ENCODE results near the gene NBDY.
"Not testable (repeated sequence)": the region's sequence is repeated elsewhere in the genome, so short reads cannot be mapped to it uniquely, and the experiment has no call there.

The NBDY gene

DNA sequence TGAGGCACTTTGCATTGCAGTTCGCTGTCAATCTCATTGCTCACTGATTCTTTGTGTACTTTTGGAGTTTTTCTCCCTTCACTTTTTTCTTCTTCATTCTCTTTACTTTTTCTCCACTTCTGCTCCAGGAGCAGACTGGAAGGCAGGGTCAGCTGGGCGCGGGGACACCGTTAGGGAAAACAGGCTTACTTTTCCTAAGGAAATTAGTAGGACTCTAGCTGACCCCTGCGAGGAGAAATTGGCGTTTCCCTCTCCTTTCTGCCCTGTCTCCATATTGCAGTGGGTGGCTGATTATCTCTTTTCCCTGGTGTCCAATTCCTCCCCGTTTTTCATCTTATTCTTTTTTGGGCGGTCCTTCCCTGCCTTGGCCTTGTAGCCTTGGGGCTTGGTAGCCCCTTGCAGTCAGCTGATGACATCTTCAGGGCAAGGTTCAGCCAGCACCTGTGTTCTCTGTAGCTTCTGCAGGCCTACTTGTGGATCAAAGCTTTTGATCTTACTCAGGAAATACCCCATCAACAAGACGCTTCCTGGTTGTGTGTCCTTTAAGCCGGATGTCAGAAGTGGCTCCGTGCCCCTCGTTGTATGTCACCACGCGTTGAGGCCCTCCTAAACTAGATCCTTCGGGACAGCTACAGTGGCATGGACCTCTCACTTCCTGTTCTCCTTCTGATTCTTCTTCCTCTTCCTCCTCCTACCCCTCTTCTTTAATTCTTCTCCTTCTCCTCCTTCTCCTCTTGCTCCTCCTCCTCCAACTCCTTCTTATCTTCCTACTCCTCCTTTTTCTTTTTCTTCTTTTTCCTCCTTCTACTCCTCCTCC is 36.1 kb downstream of the NBDY start:
- DNase-seq: peak in 2 of 5 experiments; percentile 25 to 73

DNA sequence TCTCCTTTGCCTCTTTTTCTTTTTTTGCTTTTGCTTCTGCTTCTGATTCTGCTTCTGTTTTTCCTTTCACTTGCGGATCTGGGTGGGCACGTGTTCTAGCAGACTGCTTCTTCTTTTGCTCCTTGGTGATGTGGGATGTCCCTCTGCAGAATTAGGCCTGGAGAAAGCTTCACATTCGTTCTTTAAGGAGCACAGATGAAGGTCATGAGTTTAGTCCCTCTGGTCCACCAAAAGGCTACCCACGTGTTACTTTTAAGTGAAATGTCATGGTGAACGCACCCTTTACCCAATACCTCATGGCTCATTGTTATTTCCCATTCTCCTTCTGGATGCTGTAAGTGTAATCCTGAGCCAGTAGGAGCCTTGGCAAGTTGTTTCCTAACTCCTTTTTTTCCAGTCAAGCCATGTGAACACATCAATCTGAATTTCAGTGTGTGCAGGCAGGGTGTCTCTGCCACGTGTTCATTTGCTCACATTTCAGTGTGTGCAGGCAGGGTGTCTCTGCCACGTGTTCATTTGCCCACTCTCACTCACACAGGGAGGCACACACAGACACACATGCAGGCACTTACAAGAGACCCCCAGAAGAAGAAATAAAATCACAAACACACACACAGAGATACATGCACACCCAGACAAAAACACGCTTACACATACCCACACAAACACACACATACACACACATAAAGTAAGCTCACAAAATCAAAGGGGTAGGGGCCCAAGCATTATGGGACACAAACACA is 36.9 kb downstream of the NBDY start:
- DNase-seq: no peak

DNA sequence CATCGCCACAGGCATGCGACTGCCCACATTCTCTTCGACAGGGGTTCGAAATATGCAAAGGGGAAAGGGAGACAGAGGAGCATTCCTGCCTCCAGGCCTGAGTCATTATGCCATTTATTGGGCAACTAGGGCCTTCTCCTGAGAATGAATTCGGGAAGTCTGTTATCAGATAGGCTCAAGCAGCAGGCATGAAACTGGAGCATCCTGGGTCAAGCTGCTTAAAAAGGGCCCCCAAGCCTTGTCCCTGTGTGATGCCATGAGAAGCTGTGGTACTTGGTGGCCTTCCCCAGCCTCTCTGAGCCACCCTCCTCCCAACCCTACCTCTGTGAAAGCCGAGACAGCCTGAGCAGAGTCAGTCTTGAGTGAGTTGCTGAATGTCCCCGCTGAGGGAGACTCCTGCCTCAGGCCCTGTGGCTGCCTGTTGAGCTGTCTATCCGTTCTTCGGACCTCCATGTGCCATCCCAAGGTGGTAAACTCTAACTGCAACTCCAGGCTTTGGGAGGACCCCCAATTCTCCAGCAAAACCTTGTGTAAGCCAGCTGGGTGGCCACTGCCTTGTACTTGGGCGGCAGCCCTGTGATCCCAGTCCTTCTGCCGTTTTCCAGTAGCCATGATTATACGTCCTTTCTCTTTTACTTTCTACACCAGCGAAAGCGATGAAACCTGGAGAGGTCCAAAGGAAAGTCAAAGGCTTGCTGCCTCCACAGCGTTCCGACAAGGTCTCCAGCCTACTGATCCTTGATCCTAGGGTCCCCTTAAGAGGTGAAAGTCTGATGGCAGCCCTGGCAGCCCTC is 37.7 kb downstream of the NBDY start:
- DNase-seq: no peak

DNA sequence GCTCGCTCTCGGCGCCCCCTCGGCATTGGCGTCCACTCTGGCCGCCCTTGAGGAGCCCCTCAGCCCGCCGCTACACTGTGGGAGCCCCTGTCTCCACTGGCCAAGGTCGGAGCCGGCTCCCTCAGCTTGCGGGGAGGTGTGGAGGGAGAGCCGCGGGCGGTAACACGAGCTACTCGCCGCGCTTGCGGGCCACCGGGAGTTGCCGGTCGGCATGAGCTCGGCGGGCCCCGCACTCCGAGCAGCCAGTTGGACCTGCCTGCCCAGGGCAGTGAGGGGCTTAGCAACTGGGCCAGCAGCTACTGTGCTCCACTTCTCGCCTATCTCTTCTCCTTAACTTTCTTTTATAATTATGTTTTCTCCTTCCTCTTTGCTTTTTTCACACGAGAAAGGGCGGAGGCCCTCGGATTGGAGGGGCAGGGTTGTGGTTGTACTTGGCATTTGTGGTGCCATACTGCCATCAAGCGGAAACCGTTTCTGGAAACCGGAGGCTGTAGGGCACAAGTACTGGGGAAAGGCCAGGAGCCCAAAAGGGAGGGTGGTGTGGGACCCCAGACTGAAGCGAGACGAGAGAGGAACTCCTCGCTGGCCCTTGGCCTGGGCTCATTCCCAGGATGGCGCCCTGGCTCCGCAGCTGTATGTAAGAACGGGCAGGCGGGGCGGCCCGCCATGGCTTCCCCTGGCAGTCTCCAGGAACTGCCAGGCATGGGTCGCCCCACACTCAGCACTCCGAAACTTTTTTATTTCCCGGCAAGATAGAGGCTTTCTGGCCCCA is 38.5 kb downstream of the NBDY start:
- DNase-seq: peak in 1 of 5 experiments; percentile 64

DNA sequence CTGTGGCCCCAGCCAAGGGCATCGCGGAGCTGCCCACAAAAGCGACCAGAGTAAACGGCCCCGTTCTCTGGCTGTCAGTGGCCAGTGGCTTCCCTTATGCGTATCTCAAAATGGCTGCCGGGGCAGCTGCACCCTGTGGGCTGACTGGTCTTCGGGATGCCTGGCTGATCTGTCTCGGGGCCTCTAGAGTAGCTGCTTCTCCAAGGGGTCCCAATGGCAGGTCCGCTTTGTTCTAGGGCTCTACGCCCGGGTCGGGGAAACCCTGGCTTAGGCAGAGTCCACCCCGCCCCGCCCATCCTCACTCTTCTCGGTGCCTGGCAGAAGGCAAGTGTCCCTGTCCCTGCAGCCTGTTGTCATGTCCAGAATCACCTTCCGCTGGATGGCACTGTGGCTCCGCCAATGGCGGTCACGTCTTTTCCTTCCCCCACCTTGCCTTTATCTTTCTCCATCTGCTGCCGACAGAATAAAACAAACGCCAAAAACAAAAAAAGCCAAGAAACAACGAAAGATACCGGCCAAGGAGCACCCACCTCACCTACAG is 39.1 kb downstream of the NBDY start:
- not testable (repeated sequence) for DNase-seq

DNA sequence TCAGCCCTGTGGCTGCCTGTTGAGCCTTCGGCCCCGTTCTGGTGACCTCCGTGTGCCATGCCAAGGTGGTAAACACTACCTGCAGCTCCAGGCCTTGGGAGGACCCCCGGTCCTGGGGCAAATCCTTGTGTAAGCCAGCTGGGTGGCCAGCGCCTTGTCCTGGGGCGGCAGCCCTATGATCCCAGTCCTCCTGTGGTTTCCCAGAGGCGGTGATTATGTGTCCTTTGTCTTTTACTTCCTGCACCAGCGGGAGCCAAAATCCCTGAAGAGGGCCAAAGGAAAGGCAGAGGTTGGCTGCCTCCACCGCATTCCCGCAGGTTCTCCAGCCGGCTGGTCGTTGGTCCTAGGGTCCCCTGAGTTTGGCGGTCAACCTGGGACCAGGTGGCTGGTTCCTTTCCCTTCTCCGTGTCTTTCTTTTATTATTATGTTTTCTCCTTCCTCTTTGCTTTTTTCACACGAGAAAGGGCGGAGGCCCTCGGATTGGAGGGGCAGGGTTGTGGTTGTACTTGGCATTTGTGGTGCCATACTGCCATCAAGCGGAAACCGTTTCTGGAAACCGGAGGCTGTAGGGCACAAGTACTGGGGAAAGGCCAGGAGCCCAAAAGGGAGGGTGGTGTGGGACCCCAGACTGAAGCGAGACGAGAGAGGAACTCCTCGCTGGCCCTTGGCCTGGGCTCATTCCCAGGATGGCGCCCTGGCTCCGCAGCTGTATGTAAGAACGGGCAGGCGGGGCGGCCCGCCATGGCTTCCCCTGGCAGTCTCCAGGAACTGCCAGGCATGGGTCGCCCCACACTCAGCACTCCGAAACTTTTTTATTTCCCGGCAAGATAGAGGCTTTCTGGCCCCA is 43.9 kb downstream of the NBDY start:
- DNase-seq: not testable (repeated sequence)

DNA sequence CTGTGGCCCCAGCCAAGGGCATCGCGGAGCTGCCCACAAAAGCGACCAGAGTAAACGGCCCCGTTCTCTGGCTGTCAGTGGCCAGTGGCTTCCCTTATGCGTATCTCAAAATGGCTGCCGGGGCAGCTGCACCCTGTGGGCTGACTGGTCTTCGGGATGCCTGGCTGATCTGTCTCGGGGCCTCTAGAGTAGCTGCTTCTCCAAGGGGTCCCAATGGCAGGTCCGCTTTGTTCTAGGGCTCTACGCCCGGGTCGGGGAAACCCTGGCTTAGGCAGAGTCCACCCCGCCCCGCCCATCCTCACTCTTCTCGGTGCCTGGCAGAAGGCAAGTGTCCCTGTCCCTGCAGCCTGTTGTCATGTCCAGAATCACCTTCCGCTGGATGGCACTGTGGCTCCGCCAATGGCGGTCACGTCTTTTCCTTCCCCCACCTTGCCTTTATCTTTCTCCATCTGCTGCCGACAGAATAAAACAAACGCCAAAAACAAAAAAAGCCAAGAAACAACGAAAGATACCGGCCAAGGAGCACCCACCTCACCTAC is 44.5 kb downstream of the NBDY start:
- not testable (repeated sequence) for DNase-seq

DNA sequence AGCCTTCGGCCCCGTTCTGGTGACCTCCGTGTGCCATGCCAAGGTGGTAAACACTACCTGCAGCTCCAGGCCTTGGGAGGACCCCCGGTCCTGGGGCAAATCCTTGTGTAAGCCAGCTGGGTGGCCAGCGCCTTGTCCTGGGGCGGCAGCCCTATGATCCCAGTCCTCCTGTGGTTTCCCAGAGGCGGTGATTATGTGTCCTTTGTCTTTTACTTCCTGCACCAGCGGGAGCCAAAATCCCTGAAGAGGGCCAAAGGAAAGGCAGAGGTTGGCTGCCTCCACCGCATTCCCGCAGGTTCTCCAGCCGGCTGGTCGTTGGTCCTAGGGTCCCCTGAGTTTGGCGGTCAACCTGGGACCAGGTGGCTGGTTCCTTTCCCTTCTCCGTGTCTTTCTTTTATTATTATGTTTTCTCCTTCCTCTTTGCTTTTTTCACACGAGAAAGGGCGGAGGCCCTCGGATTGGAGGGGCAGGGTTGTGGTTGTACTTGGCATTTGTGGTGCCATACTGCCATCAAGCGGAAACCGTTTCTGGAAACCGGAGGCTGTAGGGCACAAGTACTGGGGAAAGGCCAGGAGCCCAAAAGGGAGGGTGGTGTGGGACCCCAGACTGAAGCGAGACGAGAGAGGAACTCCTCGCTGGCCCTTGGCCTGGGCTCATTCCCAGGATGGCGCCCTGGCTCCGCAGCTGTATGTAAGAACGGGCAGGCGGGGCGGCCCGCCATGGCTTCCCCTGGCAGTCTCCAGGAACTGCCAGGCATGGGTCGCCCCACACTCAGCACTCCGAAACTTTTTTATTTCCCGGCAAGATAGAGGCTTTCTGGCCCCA is 49.3 kb downstream of the NBDY start:
- DNase-seq: not testable (repeated sequence)

DNA sequence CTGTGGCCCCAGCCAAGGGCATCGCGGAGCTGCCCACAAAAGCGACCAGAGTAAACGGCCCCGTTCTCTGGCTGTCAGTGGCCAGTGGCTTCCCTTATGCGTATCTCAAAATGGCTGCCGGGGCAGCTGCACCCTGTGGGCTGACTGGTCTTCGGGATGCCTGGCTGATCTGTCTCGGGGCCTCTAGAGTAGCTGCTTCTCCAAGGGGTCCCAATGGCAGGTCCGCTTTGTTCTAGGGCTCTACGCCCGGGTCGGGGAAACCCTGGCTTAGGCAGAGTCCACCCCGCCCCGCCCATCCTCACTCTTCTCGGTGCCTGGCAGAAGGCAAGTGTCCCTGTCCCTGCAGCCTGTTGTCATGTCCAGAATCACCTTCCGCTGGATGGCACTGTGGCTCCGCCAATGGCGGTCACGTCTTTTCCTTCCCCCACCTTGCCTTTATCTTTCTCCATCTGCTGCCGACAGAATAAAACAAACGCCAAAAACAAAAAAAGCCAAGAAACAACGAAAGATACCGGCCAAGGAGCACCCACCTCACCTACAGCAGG is 50.0 kb downstream of the NBDY start:
- not testable (repeated sequence) for DNase-seq

DNA sequence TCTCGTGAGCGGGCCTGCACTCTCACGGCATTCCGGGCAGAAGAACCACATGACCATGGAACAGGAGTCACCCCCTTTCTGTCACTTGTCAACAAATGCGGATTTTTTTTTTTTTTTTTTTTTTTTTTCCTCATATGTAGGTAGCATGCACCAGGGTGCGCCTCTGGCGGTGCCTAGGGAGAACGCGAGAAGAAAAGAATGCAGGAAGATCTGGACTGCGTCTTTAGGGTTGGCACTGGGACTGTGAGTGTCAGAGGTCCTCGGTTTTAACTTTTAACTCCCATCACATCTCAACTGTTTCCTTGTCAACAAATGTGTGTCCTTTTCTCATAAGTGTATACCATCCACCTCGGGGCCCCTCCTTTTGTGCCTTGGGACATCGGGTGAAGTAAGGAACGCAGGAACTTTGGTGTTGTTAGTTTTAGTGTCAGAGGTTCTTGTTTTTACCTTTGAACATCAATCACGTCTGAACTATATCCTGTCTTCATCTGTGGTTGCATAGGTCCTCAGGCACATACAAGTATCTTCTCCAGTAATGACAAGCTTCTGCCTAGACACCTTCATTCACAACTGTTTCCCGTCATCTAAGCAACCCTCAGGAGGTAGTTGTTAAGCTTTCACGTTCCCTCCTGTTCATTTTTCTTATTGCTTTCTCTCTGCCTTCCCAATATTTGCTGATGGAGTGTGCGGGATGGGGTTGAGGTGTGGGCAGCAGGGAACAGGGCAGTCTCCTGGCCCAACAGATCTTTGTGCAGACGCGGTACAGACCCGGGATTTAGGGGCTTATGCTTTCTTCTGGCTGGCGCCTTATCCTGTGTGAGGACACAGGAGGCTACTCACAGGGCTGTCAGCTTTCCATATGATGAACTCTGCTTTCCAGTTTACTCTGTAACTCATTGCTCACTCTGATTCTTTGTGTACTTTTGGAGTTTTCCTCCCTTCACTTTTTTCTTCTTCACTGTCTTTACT is 51.9 kb downstream of the NBDY start:
- DNase-seq: not testable (repeated sequence)

DNA sequence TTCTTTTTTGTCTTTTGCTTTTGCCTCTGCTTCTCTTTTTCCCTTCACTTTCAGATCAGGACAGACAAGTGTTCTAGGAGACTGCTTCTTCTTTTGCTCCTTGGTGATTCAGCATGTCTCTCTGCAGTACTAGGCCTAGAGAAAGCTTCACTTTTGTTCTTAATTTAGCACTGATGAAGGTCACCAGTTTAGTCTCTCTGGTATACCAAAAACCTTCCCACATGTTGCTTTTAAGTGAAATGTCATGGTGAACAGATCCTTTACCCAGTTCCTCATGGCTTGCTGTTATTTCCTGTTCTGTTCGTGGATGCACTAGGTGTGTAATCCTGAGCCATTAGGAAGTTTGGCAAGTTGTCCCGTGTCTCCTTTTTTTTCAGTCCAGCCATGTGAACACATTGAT is 53.3 kb downstream of the NBDY start:
- no peak for DNase-seq

DNA sequence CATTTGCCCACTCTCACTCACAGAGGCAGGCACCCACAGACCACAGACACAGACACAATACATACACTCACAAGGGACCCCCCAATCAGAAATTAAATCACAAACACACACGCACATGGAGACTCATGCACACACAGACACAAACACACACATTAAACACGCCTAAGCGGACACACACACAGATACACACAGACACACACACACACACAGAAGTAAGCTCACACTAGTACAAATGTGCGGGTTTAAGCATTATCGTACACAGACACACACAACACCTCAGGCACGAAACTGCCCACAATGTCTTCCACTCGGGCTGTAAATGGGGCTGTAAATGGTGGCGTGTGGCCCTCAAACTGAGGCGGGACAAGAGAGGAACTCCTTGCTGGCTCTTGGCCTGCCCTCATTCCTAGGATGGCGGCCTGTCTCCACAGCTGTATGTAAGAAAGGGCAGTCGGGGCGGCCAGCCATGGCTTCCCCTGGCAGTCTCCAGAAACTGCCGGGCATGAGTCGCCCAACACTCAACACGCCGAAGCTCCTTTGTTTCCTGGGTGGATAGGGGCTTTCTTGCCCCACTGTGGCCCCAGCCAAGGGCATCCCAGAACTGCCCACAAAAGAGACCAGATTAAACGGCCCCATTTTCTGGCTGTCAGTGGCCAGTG is 53.9 kb downstream of the NBDY start:
- DNase-seq: no peak

DNA sequence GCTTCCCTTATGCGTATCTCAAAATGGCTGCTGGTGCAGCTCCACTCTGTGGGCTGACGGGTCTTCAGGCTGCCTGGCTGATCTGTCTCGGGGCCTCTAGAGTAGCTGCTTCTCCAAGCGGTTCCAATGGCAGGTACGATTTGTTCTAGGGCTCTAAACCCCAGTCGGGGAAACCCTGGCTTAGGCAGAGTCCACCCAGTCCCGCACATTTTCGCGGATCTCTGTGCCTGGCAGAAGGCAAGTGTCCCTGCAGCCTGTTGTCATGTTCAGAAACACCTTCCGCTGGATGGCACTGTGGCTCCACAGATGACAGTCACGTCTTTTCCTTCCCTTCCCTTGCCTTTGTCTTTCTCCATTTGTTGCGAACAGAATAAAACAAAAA is 54.4 kb downstream of the NBDY start:
- peak in 1 of 5 experiments; percentile 67 for DNase-seq

DNA sequence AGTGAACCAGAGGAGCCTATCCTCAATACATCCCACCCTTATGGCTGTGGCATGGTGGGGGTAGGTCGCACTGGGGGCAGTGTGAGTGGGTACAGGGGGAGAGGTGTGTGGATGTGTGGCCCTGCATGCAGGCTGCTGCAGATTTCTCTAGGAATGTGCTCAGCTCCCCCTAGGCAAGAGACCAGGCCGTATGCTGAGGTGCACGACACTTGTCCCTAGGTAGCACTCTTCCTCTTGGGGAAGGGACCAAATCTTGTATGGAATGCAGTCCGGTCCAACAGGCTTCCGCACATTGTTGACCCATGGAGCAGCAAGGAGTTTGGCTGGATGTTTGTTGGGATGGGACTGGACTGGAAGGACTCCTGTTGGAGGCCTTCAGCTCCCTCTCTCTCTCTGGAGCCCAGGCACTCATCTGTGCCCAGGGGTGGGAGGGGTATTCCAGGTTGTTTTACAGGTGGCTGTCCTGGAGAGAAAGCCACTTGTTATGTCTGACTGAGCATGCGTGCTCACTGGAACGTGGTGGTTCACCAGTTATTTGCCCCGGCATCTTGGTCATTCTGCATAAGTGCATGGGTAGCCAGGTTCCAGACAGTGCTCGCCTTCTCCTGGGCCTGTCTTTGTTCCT is 55.1 kb downstream of the NBDY start:
- no peak for DNase-seq

DNA sequence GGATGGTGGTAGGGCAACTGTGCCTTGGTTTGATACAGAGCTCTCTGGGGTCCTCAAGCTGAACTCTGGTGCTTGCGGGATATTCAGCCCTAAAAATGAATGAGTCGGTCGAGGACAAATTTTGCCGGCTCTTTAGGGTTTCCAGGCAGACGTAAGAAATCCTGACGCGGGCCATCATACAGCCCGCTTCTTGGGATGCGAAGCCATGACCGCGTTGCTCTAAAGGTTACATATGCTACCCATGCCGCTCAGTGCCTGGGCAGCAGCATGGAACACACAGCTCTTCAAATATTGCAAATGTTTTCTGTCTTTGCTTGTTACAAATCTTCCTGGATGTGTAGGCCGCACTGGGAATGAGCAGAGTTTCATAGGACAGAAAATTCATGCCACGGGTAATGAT is 55.6 kb downstream of the NBDY start:
- no peak for DNase-seq

DNA sequence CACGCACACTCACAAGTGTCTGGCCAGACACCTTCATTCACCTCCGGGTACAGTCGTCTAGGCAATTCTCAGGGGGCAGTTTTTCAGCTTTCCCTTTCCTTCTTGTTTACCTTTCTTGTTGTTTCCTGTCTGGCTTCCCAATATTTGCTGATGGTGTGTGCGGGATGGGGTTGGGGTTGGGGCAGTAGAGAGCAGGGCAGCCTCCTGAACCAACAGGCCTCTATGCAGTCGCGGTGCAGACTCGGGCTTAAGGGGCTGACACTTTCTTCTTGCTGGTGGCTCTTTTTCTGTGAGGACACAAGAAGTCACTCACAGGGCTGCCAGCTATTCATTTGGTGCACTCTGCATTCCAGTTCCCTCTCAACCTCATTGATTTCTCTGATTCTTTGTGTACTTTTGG is 56.4 kb downstream of the NBDY start:
- DNase-seq: no peak

All from T-helper 2 cell (primary cell).